CD4-positive, alpha-beta T cell treated with Interleukin-4 for 1 hour (primary cell): ENCODE data around the gene KCTD11.
"Not testable (repeated sequence)": the region's sequence is repeated elsewhere in the genome, so short reads cannot be mapped to it uniquely, and the experiment has no call there.

Experiments used
- DNase-seq, 2 donors: peaks; one replicate each; pipeline ENCODE4 v3.0.0-alpha.2; 2020 to 2022

The KCTD11 gene

DNA sequence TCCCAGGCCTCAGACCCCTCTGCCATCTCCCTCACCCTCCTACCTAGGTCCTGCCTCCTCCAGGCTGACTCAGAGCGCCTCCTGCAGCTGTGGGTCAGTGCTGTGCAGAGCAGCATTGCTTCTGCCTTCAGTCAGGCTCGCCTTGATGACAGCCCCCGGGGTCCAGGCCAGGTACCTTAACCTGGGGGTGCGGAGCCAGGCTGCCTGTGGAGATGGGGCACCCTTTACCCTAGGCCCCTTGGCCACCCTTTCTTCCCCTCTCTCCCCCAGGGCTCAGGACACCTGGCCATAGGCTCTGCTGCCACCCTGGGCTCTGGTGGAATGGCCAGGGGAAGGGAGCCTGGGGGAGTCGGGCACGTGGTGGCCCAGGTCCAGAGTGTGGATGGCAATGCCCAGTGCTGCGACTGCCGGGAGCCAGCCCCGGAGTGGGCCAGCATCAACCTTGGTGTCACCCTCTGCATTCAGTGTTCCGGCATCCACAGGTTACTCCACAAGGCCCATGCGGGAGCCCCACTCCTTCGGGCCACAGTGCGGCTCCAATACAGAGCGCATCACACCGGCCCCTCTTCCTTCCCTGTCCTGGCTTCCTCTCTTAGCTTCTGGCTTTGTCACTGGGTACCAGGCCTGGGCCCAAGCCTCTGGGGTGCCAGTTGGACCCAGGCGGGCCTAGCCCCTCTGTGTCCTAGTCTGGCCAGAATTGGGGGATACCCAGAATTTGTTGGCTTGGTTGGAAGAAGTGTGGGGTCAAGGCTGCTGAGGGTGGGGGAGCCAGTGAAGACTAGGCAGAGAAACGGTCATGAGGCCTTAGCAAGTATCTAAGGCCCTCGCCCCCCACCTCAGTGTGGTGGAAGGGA, 5.0 kb upstream of the KCTD11 start:
- DNase-seq: no peak

DNA sequence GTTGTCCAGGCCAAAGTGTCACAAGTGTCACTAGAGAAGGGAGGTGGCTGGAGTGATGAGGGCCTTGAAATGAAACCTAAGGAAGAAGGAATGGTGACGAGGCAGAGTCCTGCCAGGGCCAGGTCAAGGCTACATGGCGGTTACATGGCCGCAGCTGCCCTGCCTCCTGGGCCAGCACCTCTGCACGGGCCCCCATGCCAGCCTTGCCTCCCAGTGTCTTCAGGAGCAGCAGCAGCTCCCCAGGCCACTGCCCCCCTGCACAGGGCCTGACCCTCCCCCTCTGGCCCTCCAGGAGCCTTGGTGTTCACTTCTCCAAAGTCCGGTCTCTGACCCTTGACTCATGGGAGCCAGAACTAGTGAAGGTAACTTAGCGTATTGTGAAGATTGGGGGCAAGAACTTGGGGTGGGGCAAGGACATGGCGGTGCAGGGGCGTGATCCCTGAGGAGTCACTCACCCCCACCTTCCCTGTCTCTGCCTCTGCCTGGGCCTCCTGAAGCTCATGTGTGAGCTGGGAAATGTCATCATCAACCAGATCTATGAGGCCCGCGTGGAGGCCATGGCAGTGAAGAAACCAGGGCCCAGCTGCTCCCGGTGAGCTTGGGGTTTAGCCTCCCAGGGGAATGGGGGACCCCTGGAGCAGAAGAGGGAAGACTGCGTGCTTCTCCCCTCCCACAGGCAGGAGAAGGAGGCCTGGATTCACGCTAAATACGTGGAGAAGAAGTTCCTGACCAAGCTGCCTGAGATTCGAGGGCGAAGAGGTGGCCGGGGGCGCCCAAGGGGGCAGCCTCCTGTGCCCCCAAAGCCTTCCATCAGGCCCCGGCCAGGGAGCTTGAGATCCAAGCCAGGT, 4.1 kb upstream of the KCTD11 start:
- no peak for DNase-seq

DNA sequence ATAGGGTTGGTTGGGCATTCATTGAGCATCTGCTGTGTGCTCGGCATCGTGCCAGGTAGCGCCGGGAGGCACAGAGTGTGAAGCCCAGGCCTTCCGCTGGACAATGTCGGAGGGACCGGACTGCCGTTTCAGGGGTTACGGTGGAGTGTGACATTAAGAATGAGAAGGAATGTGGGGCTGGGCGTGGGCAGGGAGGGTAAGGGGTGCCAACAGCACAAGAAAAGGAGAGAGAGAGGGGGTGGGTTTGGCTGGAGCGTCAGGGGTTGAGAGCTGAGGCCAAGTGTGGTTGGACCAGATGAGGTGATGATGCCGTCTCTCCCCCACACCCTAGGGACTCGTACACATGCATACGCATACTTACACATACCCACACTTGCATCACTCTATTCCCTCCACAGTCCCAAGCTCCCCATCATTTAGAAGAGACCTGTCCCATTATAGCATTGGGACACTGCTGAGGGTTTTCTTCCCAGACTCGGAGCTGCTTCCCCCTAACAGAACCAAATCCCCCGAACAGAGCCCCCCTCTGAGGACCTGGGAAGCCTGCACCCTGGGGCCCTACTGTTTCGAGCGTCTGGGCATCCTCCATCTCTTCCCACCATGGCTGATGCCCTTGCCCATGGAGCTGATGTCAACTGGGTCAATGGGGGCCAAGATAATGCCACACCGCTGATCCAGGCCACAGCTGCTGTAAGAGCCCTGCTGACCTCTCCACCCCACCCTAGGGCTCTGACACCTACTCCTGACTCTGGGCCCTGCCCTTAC, 3.3 kb upstream of the KCTD11 start:
- DNase-seq: no peak

DNA sequence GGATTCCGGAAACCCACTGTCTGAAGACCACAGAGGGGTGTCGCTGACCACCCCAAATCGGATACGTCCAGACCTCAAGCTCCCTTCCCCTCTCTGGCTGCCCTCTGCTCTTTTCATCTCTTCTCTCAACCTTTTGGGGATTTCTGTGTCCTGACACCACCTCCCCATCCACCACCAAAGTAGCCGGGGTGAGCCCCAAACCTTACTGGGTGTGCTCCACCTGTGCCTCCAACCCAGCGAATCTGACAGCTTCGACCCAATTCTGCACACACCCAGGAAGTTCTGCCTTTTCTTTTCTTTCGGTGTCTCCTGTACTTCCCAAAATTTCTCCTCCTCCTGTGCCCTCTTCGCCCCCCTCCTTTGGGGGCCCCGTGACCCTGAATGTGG, 534 bp downstream of the KCTD11 start:
- peak; percentile 18 to 19 for DNase-seq

DNA sequence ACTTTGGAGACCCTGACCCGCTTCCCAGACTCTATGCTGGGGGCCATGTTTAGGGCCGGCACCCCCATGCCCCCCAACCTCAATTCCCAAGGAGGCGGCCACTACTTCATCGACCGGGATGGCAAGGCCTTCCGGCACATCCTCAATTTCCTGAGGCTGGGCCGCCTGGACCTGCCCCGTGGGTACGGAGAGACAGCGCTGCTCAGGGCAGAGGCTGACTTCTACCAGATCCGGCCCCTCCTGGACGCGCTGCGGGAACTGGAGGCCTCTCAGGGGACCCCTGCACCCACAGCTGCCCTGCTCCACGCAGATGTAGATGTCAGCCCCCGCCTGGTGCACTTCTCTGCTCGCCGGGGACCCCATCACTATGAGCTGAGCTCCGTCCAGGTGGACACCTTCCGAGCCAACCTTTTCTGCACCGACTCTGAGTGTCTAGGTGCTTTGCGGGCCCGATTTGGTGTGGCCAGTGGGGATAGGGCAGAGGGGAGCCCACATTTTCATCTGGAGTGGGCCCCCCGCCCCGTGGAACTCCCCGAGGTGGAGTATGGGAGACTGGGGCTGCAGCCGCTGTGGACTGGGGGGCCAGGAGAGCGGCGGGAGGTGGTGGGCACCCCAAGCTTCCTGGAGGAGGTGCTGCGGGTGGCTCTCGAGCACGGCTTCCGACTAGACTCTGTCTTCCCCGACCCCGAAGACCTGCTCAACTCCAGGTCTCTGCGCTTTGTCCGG, 1.1 kb downstream of the KCTD11 start:
- no peak for DNase-seq

DNA sequence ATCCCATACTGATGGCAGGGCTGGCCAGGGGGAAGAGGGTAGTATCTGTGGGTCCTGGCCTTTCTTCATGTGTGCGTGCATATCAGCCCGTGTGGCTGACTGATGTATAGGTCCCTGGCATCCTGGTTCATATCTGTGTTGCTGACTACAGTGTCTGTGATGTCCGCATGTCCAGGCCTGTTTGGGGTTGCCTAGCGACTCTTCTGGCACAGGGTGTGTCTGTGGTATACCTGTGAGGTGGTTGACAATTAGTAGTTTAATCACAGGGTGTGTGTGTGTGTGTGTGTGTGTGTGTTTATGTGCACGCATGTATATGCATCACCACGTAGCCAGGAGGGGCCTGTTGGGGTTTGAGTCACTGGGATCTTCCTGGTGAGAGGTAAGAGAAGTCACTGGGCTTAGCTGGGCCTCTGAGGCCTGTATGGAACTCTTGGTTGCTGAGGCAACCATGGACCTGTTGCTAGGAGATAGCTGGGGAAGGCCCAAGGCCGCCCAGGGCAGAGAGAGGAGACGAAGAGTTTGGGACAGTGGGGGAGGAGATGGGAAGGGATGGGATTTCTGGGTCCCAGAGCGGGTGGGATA, 2.4 kb downstream of the KCTD11 start:
- peak in 1 of 2 donors; percentile 25 for DNase-seq

DNA sequence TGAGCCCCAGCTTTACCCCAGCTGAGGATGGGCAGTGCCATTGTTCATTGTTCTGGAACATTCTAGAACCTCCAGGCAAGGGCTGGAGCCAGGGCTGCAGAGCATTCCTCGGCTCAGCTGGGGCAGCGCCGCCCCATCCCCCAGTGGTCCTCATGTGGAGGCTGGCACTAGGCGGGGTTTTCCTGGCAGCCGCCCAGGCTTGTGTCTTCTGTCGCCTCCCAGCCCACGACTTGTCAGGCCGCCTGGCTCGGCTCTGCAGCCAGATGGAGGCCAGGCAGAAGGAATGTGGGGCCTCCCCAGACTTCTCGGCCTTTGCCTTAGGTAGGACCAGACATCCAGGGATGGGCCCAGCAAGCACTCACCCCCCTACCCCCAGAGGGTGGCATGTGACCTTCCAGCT, 3.1 kb downstream of the KCTD11 start, which contains the start of gene TMEM95:
Gene TMEM95 (plus strand): TSS at position 104 of the 400 bp plus-strand sequence. CDS start 49 bp downstream, at position 153.
- DNase-seq: no peak

DNA sequence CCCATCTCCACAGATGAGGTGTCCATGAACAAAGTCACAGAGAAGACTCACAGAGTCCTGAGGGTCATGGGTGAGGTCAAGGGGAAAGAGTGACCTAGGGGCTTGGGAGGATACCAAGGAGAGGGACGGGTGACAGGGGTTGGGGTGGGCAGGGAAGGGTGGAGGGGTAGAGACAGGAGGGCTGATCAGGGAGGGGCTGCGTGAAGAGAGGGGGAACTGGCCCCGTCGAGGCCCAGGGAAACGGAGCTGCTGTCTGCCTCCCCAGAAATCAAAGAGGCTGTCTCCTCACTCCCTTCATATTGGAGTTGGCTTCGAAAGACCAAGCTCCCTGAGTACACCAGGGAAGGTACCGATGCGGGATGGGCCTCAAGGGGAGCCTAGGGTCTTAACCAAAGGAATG, 3.6 kb downstream of the KCTD11 start:
- DNase-seq: no peak

DNA sequence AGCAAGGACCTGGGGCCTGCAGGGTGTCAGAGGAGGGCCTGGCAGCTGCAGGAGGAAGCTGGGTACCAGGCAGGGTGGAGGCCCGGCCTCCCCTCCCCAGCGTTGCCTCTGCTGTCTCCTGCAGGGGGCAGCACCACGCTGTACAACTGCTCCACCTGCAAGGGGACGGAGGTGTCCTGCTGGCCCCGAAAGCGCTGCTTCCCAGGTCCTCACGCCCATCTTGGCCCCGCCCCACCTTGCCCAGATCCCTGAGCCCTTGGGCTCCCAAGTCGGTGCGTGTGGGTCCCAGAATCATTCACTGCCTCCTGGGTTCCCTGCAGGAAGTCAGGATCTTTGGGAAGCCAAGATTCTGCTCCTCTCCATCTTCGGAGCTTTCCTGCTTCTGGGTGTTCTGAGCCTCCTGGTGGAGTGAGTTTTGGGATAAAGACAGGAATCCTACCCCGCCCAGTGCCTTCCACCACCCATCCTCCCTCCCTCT, 4.1 kb downstream of the KCTD11 start:
- DNase-seq: peak; percentile 87

DNA sequence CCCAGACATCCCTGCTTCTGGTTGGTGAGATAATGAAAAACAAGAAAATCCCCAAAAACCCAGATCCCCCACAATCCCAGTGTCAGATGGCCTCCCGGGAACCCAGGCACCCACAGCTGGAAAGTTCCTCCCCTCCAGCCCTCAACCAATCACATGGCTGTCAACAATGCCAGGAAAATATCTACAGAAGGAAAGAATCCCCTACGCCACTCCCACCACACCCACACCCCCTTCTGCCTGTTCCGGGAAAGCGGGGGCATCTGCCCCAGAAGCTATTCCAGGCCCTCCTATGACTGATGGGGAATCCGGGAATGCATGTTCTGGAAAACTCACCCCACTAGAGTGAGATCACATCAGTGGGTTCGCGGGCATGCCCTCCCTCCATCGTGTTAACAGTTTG, 4.8 kb downstream of the KCTD11 start:
- DNase-seq: no peak

DNA sequence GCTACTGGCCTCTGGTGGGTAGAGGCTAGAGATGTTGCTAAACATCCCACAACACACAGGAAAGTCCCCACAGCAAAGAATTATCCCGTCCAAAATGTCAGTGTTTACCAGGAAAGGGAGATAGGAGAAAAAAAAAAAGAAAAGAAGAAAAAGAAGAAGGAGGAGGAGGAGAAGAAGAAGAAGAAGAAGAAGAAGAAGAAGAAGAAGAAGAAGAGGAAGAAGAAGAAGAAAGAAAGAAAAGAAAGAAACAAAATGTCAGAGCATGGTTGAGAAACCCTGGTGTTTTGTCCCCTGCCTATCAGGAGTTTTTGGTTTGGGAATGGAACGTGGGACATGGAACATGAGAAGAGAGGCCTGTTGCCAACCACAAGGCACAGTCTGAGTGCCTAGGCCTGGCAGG, 5.4 kb downstream of the KCTD11 start:
- no peak for DNase-seq

DNA sequence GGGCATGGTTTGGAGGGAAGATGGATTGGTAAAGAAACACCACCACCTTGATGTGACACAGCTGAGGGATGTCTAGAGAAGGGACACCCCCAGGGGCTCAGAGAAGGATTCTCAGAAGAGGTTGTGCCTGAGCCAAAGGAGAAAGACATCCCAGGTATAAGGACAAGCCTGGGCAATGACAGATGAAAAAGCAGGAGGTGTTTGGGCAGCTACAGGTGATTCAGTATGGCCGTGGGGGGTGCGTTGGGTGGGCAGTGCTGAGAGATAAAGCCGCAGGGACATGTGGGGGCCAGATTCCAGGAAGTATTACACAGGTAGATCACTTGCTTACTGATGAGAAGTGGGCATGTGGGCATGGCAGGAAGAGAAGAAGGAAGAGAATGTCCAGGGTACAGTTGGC, 9.9 kb downstream of the KCTD11 start:
- no peak for DNase-seq

DNA sequence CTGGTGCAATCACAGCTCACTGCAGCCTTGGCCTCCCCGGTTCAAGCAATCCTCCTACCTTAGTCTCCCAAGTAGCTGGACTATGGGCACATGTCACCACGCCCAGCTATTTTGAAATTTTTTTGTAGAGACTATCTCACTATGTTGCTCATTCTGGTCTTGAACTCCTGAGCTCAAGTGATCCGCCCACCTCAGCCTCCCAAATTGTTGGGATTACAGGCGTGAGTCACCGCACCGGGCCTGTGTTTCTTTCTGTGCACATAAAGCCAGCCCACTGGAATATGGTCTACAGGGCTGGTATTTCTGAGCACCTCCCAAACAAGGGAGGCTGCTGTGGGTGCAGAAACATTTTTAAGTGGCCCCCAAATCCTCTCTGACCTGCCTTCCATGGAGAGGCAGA, 11.3 kb downstream of the KCTD11 start:
- DNase-seq: no peak

DNA sequence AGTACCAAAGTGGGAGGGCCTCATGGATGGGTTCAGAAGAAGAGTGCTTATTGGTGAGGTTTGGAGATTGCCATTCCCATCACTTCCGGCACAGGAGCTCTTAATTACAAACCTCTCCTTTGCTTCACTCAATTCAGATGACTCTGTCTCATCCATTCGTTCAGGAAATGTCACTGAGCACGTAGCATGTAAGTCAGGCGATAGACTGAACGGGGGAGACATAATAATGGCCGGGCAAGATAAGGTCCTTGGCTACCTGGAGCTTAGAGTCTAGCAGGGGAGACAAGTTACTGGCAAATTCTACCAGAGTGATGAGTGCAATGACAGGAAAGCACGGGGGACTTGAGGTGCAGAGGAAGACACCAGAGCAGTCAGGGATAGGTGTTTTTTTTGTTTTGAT, 14.0 kb downstream of the KCTD11 start:
- not testable (repeated sequence) for DNase-seq

DNA sequence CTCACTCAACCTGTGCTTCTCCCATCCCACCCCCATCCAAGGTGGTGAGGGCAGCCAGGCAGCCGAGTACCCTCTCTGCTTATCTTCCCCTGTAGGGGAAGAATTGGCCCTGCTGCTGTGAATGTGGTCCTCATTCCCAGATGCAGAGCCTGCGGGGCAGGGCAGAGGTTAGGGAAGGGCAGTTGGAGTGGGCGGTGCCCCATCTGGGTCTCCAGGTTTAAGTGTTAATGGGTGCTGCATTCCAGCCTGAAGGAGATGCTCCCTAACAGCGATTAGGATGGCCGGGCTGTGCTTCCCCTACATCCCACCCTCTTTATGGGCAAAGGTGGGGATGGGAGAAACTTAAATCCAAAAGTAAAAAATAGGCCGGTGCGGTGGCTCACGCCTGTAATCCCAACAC, 15.1 kb downstream of the KCTD11 start:
- DNase-seq: no peak

DNA sequence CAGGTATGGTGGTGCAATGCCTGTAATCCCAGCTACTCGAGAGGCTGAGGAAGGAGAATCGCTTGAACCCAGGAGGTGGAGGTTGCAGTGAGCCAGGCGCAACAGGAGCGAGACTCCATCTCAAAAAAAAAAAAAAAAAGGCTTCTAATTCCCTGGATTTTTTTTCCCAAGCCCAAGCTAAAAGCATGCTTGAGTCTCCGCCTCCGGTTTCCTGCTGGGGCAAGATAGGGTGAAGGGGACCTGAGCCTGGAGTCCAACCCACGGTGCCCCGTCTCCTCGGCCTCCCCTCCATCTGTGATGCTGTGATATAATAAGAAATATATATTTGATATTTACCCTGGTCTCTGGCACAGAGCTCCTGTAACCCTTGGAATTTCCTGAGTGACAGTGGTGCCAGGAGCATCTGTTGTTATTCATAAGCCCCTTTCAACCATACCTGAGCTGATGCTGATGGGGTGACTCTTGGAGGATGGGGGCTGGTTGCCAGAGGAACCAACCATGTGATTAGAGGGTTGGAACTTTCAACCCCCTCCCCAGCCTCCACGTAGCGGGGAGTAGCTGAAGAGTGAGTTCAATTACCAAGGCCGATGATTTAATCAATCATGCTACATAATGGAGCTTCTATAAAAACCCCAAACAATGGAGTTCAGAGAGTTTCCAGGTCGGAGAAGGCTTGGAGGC, 16.1 kb downstream of the KCTD11 start:
- no peak for DNase-seq

DNA sequence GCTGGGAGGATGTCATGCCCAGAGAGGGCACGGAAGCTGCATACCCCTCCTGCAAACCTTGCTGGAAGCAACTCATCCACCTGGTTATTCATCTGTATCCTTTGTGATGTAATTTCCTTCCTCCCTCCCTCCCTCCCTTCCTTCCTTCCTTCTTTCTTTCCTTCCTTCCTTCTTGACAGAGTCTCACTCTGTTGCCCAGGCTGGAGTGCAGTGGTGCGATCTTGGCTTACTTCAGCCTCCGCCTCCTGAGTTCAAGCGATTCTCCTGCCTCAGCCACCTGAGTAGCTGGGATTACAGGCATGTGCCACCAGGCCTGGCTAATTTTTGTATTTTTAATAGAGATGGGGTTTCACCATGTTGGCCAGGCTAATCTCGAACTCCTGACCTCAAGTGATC, 16.6 kb downstream of the KCTD11 start:
- DNase-seq: not testable (repeated sequence)

DNA sequence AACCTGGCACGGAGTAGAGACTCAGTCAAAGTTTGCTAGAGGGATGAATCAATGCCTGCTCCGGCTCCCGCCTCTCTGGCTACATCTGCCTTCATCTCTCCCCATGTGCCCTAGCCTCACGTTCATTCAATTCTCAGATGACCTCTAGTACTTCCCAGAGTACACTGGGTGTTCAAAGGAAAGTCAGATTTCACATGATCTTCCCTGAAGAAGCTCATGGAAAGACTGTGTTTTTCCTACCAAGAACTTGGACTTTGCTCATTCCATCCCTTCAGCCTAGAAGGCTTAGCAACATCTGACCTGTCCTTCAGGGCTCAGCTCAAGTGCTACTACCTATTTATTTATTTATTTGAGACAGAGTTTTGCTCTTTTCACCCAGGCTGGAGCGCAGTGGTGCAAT, 17.9 kb downstream of the KCTD11 start:
- DNase-seq: no peak

DNA sequence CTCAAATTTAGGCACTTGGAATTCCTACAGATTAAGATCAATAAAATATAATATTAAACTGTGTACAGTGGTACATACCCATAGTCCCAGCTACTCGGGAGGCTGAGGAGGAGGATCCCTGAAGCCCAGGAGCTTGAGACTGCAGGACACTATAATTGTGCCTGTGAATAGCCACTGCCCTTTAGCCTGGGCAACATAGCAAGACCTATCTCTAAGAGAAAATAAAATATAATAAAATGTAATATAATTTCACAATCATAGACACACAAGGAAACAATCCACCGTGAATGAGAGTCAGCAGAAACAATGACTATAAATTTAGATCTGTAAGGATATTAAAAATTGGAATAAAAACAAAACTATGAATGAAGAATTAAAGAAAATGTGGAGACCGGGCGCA, 18.9 kb downstream of the KCTD11 start:
- DNase-seq: no peak

DNA sequence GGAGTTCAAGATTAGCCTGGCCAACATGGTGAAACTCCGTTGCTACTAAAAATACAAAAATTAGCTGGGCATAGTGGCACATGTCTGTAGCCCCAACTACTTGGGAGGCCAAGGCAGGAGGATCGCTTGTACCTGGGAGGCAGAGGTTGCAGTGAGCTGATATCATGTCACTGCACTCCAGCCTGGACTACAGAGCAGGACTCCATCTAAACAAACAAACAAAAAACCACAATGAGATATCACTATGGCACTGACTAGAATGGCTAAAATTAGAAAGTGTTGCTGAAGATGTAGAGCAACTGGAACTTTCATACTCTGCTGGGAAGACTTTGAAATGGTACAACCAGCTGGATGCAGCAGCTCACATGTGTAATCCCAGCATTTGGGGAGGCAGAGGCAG, 22.4 kb downstream of the KCTD11 start:
- DNase-seq: no peak

DNA sequence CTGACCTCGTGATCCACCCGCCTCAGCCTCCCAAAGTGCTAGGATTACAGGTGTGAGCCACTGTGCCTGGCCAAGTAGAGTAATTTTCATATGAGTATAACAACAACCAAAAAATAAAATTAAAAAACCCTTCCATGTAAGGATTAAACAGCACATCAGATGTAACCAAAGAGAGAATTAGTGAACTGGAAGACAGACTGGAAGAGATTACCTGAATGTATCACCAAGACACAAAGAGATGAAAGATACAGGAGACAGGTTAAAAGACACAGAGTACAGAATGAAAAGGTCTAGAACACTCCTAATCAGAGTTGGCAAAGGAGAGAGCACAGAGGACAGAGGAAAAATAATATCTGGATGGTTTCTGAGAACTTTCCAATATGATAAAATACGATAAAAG, 27.2 kb downstream of the KCTD11 start:
- no peak for DNase-seq
